Uterus (tissue), 2 donors: Measurements from ENCODE around the gene NCAM1.

Experiments
- POLR2A ChIP-seq, 2 donors: fragments of 450-650 bp; IDR thresholded peaks; one replicate each; pipeline ENCODE4 v1.6.1; 2016; ENCODE audit warnings: antibody characterized with exemption in 2 of 2, mild to moderate bottlenecking in 1 of 2, moderate library complexity in 1 of 2
- TF ChIP-seq, protein P1 (sequence below), 4 experiments: fragments of 200-600 bp in 2 of 4; fragments of 450-650 bp in 2 of 4; sonication (generic) in 2 of 4; IDR thresholded peaks; one replicate each; pipeline ENCODE4 v1.5.1; 2016 to 2019; ENCODE audit warnings: antibody characterized with exemption in 4 of 4, mild to moderate bottlenecking in 2 of 4, moderate library complexity in 1 of 4

DNA sequence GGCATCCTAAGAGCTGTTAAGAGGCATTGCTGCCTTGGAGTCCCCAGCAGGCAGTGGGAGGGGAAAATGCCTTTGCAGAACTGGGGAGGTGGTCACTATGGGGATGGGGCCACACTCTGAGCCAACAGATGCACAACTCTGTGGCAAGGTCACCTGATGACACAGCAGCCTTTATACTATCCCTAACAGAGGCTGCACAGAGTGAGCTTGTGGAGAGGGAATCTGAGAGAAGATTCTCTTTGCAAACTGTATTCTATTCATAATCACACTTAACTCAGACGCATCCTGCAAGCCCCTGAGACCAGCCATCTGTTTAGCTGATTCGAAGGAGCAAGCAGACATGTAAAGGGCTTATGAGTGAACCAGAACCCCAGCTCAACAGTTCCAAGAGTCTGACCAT lies 304.1 kb downstream of the NCAM1 start:
- TF ChIP-seq, protein P1, sequence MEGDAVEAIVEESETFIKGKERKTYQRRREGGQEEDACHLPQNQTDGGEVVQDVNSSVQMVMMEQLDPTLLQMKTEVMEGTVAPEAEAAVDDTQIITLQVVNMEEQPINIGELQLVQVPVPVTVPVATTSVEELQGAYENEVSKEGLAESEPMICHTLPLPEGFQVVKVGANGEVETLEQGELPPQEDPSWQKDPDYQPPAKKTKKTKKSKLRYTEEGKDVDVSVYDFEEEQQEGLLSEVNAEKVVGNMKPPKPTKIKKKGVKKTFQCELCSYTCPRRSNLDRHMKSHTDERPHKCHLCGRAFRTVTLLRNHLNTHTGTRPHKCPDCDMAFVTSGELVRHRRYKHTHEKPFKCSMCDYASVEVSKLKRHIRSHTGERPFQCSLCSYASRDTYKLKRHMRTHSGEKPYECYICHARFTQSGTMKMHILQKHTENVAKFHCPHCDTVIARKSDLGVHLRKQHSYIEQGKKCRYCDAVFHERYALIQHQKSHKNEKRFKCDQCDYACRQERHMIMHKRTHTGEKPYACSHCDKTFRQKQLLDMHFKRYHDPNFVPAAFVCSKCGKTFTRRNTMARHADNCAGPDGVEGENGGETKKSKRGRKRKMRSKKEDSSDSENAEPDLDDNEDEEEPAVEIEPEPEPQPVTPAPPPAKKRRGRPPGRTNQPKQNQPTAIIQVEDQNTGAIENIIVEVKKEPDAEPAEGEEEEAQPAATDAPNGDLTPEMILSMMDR (IDR thresholded peaks at IDR 0.05): no peak
- no peak for TF ChIP-seq POLR2A (IDR thresholded peaks at IDR 0.05)
